Liver (tissue), 9 donors: Measurements from ENCODE around the gene HTR3E. TPM values are rescaled to one million over a fixed set of nuclear protein-coding genes. Genes with fewer than 3 reads are reported as not detected.

Experiments used
- DNase-seq: peaks from one replicate; pipeline ENCODE4 v3.0.0-alpha.2; 2017; ENCODE audit warnings: low spot score
- H3K27ac ChIP-seq, 2 donors: one replicate each; pipeline ENCODE4 v1.7.0; 2013; ENCODE audit warnings: inconsistent platforms in 2 of 2, low read length in 2 of 2, control low read depth in 1 of 2, low read depth in 1 of 2, mild to moderate bottlenecking in 1 of 2
- H3K27me3 ChIP-seq, 4 donors: one replicate each; pipeline versions ENCODE4 v1.6.1 to v1.7.0; 2013; ENCODE audit warnings: low read length in 3 of 4, inconsistent platforms in 1 of 4, mild to moderate bottlenecking in 1 of 4, moderate library complexity in 1 of 4; ENCODE audit not compliant: control insufficient read depth in 4 of 4, insufficient read depth in 4 of 4
- H3K36me3 ChIP-seq, 4 donors: one replicate each; pipeline versions ENCODE4 v1.6.1 to v1.7.0; 2013; ENCODE audit warnings: low read length in 3 of 4, mild to moderate bottlenecking in 3 of 4, low read depth in 1 of 4, moderate library complexity in 1 of 4; ENCODE audit not compliant: control insufficient read depth in 4 of 4, insufficient read depth in 3 of 4
- H3K4me1 ChIP-seq, 4 donors: one replicate each; pipeline versions ENCODE4 v1.6.1 to v1.7.0; 2013; ENCODE audit warnings: low read length in 3 of 4, mild to moderate bottlenecking in 3 of 4, moderate library complexity in 1 of 4; ENCODE audit not compliant: control insufficient read depth in 4 of 4, insufficient read depth in 4 of 4
- H3K4me3 ChIP-seq, 3 donors: one replicate each; pipeline versions ENCODE4 v1.6.1 to v1.7.0; 2013; ENCODE audit warnings: low read length in 3 of 3, control low read depth in 1 of 3, low read depth in 1 of 3, mild to moderate bottlenecking in 1 of 3
- H3K9ac ChIP-seq, 2 donors: one replicate each; pipeline ENCODE4 v1.7.0; 2013; ENCODE audit warnings: low read length in 2 of 2, mild to moderate bottlenecking in 2 of 2, moderate library complexity in 2 of 2, control low read depth in 1 of 2, low read depth in 1 of 2
- H3K9me3 ChIP-seq, 4 donors: one replicate each; pipeline versions ENCODE4 v1.6.1 to v1.7.0; 2013; ENCODE audit warnings: low read length in 3 of 4; ENCODE audit not compliant: control insufficient read depth in 4 of 4
- EGR1 ChIP-seq, 2 donors: IDR thresholded peaks; 2 replicates each; pipeline ENCODE4 v1.6.1; 2016 to 2018; ENCODE audit warnings: antibody characterized with exemption in 2 of 2, low read depth in 2 of 2
- FOXA1 ChIP-seq: IDR thresholded peaks from 2 replicates; pipeline ENCODE4 v1.6.1; 2016; ENCODE audit warnings: antibody characterized with exemption
- FOXA2 ChIP-seq: IDR thresholded peaks from 2 replicates; pipeline ENCODE4 v1.6.1; 2016; ENCODE audit warnings: antibody characterized with exemption
- GABPA ChIP-seq, 2 donors: IDR thresholded peaks in 1 of 2; conservative IDR thresholded peaks in 1 of 2; 2 replicates each; pipeline ENCODE4 v1.6.1; 2016; ENCODE audit warnings: antibody characterized with exemption in 2 of 2, mild to moderate bottlenecking in 1 of 2, moderate library complexity in 1 of 2
- HNF4A ChIP-seq, 2 donors: conservative IDR thresholded peaks; 2 replicates each; pipeline ENCODE4 v1.6.1; 2016; ENCODE audit warnings: antibody characterized with exemption in 2 of 2, mild to moderate bottlenecking in 2 of 2
- HNF4G ChIP-seq: IDR thresholded peaks from 2 replicates; pipeline ENCODE4 v1.6.1; 2016; ENCODE audit warnings: antibody characterized with exemption
- JUND ChIP-seq, 2 donors: IDR thresholded peaks; 2 replicates each; pipeline ENCODE4 v1.6.1; 2016; ENCODE audit warnings: antibody characterized with exemption in 2 of 2
- NR2F2 ChIP-seq: IDR thresholded peaks from 2 replicates; pipeline ENCODE4 v1.6.1; 2016; ENCODE audit warnings: antibody characterized with exemption
- RAD21 ChIP-seq, 2 donors: IDR thresholded peaks; 2 replicates each; pipeline ENCODE4 v1.6.1; 2016; ENCODE audit warnings: antibody characterized with exemption in 2 of 2, mild to moderate bottlenecking in 2 of 2
- RXRA ChIP-seq, 2 donors: IDR thresholded peaks; 2 replicates each; pipeline ENCODE4 v1.6.1; 2017 to 2018; ENCODE audit warnings: antibody characterized with exemption in 2 of 2, mild to moderate bottlenecking in 1 of 2
- SP1 ChIP-seq: IDR thresholded peaks from 2 replicates; pipeline ENCODE4 v1.6.1; 2018; ENCODE audit warnings: antibody characterized with exemption, mild to moderate bottlenecking
- TAF1 ChIP-seq: conservative IDR thresholded peaks from 2 replicates; pipeline ENCODE4 v1.6.1; 2016; ENCODE audit warnings: antibody characterized with exemption, mild to moderate bottlenecking
- YY1 ChIP-seq: IDR thresholded peaks from 2 replicates; pipeline ENCODE4 v1.6.1; 2016; ENCODE audit warnings: antibody characterized with exemption, mild to moderate bottlenecking
- WGBS: extraction: QIAGEN DNeasy Blood & Tissue Kit; methylation state at CpG from one replicate; pipeline ENCODE4 v1.1.7; 2013; 5-methylcytosine and 5-hydroxymethylcytosine counted together
- polyA plus RNA-seq, 2 donors: library from polyadenylated mRNA; stranded (reverse) in 1 of 2; unstranded in 1 of 2; fragments of 200-250 nt in 1 of 2; fragments of >200 nt in 1 of 2; fragmentation: Nextera tagmentation in 1 of 2; extraction: Ambion mirVana in 1 of 2; gene quantifications; one replicate each; pipeline versions ENCODE4 v1.2.1 to v1.2.3, GENCODE V29; 2013 to 2015
- total RNA-seq, 2 donors: library from RNA; depleted of rRNA; stranded (reverse); fragments of >200 nt; gene quantifications; one replicate each; pipeline ENCODE4 v1.2.3, GENCODE V29; 2014
- TF ChIP-seq, protein P1 (sequence below): fragments of 150-350 bp; IDR thresholded peaks from 2 replicates; pipeline ENCODE4 v1.5.1; 2017; ENCODE audit warnings: improper control_type of control experiment, low read depth, low read length; ENCODE audit not compliant: missing input control
- TF ChIP-seq, protein P2 (sequence below): IDR thresholded peaks from 2 replicates; pipeline ENCODE4 v1.6.1; 2016; ENCODE audit warnings: antibody characterized with exemption
- TF ChIP-seq, protein P3 (sequence below): IDR thresholded peaks from 2 replicates; pipeline ENCODE4 v1.6.1; 2016; ENCODE audit warnings: antibody characterized with exemption
- TF ChIP-seq, protein P4 (sequence below): IDR thresholded peaks from 2 replicates; pipeline ENCODE4 v1.6.1; 2016; ENCODE audit warnings: antibody characterized with exemption
- TF ChIP-seq, protein P5 (sequence below): IDR thresholded peaks from 2 replicates; pipeline ENCODE4 v1.6.1; 2016; ENCODE audit warnings: antibody characterized with exemption, mild to moderate bottlenecking
- donor health status: healthy.
- donor health status: healthy.
- donor health status: healthy.
- donor health status: healthy.
- donor health status: healthy.

Gene HTR3E
- total and polyA plus RNA-seq, 4 donors = not detected

DNA sequence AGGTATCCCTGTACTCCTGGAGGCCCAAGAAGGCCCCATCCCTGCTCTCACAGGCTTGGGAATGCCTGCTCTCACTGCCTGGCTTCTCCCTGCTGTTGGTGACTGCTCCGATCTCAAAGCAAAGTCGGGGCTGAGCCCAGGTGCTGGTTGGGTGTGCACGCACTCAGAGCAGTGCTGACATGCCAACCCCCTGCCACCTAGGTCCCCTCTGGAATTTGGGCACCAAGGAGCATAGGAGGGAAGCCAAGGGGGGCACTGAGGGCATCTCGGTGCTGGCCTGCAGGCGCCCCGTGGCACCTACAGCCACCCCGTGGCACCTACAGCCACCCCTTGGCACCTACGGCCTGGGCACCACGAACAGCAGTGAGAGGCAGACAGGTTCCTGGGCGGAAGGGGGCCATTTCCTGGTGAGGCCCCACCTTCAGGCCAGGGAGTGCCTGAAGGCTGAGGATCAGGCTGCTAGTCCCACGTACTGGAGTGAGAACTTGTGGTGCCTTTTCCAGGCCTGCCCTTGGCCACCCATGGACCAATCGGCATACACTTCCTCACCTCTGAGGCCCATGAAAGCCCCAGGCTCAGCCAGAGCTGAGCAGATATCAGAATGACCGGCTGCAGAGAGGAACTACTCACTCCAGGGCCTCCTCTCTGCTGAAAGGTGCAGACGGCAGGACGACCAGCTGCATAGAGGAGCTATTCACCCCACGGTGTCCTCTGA, 15.6 kb upstream of the HTR3E start:
- H3K36me3 ChIP-seq = no peaks in the 10 kb centered on the region
- H3K27me3 ChIP-seq = no peaks in the 10 kb centered on the region
- no peaks in the 10 kb centered on the region for H3K4me1 ChIP-seq
- 89% methylated on average over 16 of the region's 16 CpGs for WGBS
- TF ChIP-seq RAD21 (IDR thresholded peaks at IDR 0.05) (no peak), TAF1 (no peak), HNF4G (no peak), YY1 (no peak), FOXA1 (no peak), FOXA2 (no peak), GABPA (IDR thresholded peaks at IDR 0.05 in 1 of 2, conservative IDR thresholded peaks at IDR 0.05 in 1 of 2) (no peak)
- peaks cover 0 to 2% (median 0%) of the 10 kb centered on the region in 4 donors for H3K9me3 ChIP-seq
- H3K9ac ChIP-seq = no peak overlapping the region
- no peak for DNase-seq
- no peak overlapping the region for H3K27ac ChIP-seq
- no peak overlapping the region for H3K4me3 ChIP-seq

DNA sequence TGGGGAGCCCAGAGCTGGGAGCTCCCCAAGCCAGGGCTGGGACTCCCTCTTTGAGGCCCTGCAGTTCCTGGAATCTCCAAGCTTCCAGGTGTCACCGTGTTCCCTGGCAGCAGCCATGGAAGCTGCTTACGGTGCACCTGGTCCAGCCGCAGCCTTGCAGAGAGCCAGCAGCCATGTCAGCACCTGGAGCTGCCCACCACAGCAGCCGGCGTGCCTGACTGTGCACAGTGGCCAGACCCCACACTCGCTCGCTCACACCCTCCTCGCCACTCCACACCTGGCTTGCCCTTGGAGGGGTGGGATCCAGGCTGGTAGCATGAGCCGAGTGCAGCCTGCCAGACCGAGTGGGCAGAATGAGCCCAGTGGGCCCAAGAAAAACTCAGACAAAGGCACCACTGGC, 14.8 kb upstream of the HTR3E start:
- no peaks in the 10 kb centered on the region for H3K36me3 ChIP-seq
- no peak overlapping the region for H3K4me3 ChIP-seq
- peaks cover 0 to 2% (median 0%) of the 10 kb centered on the region in 4 donors for H3K9me3 ChIP-seq
- 90% methylated on average over 10 of the region's 10 CpGs for WGBS
- TF ChIP-seq RAD21 (IDR thresholded peaks at IDR 0.05) (no peak), HNF4G (no peak), JUND (IDR thresholded peaks at IDR 0.05) (no peak), NR2F2 (no peak), TAF1 (no peak), RXRA (IDR thresholded peaks at IDR 0.05) (no peak), GABPA (IDR thresholded peaks at IDR 0.05 in 1 of 2, conservative IDR thresholded peaks at IDR 0.05 in 1 of 2) (no peak), EGR1 (IDR thresholded peaks at IDR 0.05; ENCODE audit: low read depth in 2 of 2) (no peak), FOXA1 (no peak), HNF4A (conservative IDR thresholded peaks at IDR 0.05) (no peak), YY1 (no peak), SP1 (no peak)
- TF ChIP-seq, protein P1, sequence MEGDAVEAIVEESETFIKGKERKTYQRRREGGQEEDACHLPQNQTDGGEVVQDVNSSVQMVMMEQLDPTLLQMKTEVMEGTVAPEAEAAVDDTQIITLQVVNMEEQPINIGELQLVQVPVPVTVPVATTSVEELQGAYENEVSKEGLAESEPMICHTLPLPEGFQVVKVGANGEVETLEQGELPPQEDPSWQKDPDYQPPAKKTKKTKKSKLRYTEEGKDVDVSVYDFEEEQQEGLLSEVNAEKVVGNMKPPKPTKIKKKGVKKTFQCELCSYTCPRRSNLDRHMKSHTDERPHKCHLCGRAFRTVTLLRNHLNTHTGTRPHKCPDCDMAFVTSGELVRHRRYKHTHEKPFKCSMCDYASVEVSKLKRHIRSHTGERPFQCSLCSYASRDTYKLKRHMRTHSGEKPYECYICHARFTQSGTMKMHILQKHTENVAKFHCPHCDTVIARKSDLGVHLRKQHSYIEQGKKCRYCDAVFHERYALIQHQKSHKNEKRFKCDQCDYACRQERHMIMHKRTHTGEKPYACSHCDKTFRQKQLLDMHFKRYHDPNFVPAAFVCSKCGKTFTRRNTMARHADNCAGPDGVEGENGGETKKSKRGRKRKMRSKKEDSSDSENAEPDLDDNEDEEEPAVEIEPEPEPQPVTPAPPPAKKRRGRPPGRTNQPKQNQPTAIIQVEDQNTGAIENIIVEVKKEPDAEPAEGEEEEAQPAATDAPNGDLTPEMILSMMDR = no peak
- TF ChIP-seq, protein P2, sequence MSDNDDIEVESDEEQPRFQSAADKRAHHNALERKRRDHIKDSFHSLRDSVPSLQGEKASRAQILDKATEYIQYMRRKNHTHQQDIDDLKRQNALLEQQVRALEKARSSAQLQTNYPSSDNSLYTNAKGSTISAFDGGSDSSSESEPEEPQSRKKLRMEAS = no peak
- TF ChIP-seq, protein P3, sequence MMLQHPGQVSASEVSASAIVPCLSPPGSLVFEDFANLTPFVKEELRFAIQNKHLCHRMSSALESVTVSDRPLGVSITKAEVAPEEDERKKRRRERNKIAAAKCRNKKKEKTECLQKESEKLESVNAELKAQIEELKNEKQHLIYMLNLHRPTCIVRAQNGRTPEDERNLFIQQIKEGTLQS = no peak
- TF ChIP-seq, protein P4, sequence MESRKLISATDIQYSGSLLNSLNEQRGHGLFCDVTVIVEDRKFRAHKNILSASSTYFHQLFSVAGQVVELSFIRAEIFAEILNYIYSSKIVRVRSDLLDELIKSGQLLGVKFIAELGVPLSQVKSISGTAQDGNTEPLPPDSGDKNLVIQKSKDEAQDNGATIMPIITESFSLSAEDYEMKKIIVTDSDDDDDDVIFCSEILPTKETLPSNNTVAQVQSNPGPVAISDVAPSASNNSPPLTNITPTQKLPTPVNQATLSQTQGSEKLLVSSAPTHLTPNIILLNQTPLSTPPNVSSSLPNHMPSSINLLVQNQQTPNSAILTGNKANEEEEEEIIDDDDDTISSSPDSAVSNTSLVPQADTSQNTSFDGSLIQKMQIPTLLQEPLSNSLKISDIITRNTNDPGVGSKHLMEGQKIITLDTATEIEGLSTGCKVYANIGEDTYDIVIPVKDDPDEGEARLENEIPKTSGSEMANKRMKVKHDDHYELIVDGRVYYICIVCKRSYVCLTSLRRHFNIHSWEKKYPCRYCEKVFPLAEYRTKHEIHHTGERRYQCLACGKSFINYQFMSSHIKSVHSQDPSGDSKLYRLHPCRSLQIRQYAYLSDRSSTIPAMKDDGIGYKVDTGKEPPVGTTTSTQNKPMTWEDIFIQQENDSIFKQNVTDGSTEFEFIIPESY = no peak
- TF ChIP-seq, protein P5, sequence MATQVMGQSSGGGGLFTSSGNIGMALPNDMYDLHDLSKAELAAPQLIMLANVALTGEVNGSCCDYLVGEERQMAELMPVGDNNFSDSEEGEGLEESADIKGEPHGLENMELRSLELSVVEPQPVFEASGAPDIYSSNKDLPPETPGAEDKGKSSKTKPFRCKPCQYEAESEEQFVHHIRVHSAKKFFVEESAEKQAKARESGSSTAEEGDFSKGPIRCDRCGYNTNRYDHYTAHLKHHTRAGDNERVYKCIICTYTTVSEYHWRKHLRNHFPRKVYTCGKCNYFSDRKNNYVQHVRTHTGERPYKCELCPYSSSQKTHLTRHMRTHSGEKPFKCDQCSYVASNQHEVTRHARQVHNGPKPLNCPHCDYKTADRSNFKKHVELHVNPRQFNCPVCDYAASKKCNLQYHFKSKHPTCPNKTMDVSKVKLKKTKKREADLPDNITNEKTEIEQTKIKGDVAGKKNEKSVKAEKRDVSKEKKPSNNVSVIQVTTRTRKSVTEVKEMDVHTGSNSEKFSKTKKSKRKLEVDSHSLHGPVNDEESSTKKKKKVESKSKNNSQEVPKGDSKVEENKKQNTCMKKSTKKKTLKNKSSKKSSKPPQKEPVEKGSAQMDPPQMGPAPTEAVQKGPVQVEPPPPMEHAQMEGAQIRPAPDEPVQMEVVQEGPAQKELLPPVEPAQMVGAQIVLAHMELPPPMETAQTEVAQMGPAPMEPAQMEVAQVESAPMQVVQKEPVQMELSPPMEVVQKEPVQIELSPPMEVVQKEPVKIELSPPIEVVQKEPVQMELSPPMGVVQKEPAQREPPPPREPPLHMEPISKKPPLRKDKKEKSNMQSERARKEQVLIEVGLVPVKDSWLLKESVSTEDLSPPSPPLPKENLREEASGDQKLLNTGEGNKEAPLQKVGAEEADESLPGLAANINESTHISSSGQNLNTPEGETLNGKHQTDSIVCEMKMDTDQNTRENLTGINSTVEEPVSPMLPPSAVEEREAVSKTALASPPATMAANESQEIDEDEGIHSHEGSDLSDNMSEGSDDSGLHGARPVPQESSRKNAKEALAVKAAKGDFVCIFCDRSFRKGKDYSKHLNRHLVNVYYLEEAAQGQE = no peak
- no peak overlapping the region for H3K27ac ChIP-seq
- no peaks in the 10 kb centered on the region for H3K4me1 ChIP-seq
- no peaks in the 10 kb centered on the region for H3K27me3 ChIP-seq
- DNase-seq = no peak
- no peak overlapping the region for H3K9ac ChIP-seq
